Measurements from ENCODE around the gene RSPO3. TPM values are rescaled to one million over a fixed set of nuclear protein-coding genes. Genes with fewer than 3 reads are reported as not detected.

The RSPO3 gene
- total RNA-seq, 1 experiment from 2014 or later = 0.52 TPM

DNA sequence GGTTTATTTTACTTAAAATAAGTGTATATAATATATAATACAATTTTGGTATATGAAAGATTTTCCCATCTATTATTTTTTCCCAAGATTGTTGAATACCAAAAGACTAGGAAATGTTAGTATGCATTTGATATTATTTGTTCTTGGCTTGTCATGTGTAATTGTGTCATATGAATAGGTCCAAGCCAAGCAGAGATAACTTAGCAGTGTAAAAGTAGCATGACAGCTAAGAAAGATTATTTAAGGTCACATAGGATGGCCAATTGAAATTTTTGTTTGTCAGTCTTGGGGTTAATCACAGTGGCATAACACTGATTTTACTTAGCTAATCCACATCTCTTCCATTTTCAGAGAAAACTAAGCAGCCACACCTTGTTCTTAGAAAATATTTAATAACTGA, 38.8 kb upstream of the RSPO3 start:
- Histone ChIP-seq H3K36me3 (ENCODE audit: insufficient read depth, low read length, poor library complexity, severe bottlenecking) (no peaks in the 10 kb centered on the region), H3K4me1 (ENCODE audit: insufficient read depth, low read length, poor library complexity, severe bottlenecking) (no peaks in the 10 kb centered on the region), H3K27me3 (replicated peaks; ENCODE audit: insufficient read depth, low read depth, low read length, poor library complexity) (no peaks in the 10 kb centered on the region), H3K9me3 (ENCODE audit: low read depth, low read length, poor library complexity, severe bottlenecking) (no peaks in the 10 kb centered on the region), H3K4me3 (ENCODE audit: low read depth, low read length, poor library complexity, severe bottlenecking) (no peak overlapping the region), H3K27ac (ENCODE audit: low read depth, low read length, poor library complexity, severe bottlenecking) (no peak overlapping the region)
- BruUV-seq (replicated peaks) = no TSS peak
- POLR2A ChIA-PET (ENCODE audit: low non-redundant PET) = no interaction called here
- intact Hi-C loops (cut with micrococcal nuclease; ENCODE audit: unreplicated experiment) = no loop called here
- no peak for DNase-seq (ENCODE audit: low spot score)
- CTCF ChIA-PET = no interaction called here
- no peak for TF ChIP-seq EZH2 (IDR thresholded peaks at IDR 0.05; ENCODE audit: borderline replicate concordance, low read depth, low read length, poor library complexity, severe bottlenecking)
- TF ChIP-seq, protein P1, sequence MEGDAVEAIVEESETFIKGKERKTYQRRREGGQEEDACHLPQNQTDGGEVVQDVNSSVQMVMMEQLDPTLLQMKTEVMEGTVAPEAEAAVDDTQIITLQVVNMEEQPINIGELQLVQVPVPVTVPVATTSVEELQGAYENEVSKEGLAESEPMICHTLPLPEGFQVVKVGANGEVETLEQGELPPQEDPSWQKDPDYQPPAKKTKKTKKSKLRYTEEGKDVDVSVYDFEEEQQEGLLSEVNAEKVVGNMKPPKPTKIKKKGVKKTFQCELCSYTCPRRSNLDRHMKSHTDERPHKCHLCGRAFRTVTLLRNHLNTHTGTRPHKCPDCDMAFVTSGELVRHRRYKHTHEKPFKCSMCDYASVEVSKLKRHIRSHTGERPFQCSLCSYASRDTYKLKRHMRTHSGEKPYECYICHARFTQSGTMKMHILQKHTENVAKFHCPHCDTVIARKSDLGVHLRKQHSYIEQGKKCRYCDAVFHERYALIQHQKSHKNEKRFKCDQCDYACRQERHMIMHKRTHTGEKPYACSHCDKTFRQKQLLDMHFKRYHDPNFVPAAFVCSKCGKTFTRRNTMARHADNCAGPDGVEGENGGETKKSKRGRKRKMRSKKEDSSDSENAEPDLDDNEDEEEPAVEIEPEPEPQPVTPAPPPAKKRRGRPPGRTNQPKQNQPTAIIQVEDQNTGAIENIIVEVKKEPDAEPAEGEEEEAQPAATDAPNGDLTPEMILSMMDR (conservative IDR thresholded peaks at IDR 0.05; ENCODE audit: low read depth, low read length) = no peak

DNA sequence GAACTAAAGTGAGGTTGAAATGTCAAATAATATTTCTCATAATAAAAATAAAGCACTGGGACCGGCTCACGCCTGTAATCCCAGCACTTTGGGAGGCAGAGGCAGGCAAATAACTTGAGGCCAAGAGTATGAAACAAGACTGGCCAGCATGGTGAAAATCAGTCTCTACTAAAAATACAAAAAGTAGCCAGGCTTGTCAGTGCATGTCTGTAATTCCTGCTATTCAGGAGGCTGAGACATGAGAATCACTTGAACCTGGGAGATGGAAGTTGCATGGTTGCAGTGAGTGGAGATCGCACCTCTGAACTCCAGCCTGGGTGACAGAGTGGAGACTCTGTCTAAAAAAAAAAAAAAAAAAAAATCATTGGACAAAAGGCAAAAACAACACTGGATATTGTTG, 38.4 kb upstream of the RSPO3 start:
- no peaks in the 10 kb centered on the region for H3K36me3 ChIP-seq (ENCODE audit: insufficient read depth, low read length, poor library complexity, severe bottlenecking)
- ChIA-PET CTCF (no interaction called here), POLR2A (ENCODE audit: low non-redundant PET) (no interaction called here)
- no peaks in the 10 kb centered on the region for H3K27me3 ChIP-seq (replicated peaks; ENCODE audit: insufficient read depth, low read depth, low read length, poor library complexity)
- H3K4me3 ChIP-seq (ENCODE audit: low read depth, low read length, poor library complexity, severe bottlenecking) = no peak overlapping the region
- BruUV-seq (replicated peaks) = no TSS peak
- DNase-seq (ENCODE audit: low spot score) = no peak
- TF ChIP-seq, protein P1 (conservative IDR thresholded peaks at IDR 0.05; ENCODE audit: low read depth, low read length) = no peak
- no peak for TF ChIP-seq EZH2 (IDR thresholded peaks at IDR 0.05; ENCODE audit: borderline replicate concordance, low read depth, low read length, poor library complexity, severe bottlenecking)
- intact Hi-C loops (cut with micrococcal nuclease; ENCODE audit: unreplicated experiment) = no loop called here
- no peaks in the 10 kb centered on the region for H3K4me1 ChIP-seq (ENCODE audit: insufficient read depth, low read length, poor library complexity, severe bottlenecking)
- H3K27ac ChIP-seq (ENCODE audit: low read depth, low read length, poor library complexity, severe bottlenecking) = no peak overlapping the region
- no peaks in the 10 kb centered on the region for H3K9me3 ChIP-seq (ENCODE audit: low read depth, low read length, poor library complexity, severe bottlenecking)

DNA sequence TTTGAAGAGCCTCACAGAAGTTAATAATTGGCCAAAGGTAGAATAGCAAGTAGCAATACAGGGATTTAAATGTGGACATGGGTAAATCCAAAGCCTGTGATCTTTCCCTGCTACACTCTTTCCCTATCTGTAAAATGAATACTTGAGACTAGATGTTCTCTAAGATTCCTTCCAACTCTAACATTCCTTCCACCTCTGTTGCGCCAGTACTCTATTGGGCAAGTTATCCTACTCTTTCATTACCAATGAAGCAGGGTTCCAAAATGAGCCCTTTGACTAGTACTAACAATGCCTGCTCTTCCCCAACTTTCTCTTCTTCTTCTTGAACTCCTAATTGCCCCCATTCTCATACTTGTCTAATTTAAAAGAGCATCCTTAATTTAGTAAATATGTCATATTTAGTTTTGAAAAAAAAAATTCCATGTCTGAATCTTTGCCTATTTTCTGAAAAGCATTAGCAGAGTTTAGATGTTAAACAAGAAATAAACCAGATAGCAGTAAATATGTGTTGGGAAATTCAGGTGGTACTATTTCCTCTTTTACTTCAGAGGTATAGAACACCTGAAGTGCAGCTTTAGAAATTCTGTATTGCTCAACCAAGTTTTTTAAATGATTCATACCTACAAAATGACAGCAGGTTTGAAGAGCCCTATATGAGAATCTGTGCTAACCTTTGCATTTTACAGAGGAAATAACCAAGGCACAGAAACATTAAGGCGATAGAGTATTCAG, 35.1 kb upstream of the RSPO3 start:
- H3K36me3 ChIP-seq (ENCODE audit: insufficient read depth, low read length, poor library complexity, severe bottlenecking) = no peaks in the 10 kb centered on the region
- no TSS peak for BruUV-seq (replicated peaks)
- POLR2A ChIA-PET (ENCODE audit: low non-redundant PET) = no interaction called here
- CTCF ChIA-PET = no interaction called here
- H3K27me3 ChIP-seq (replicated peaks; ENCODE audit: insufficient read depth, low read depth, low read length, poor library complexity) = no peaks in the 10 kb centered on the region
- H3K27ac ChIP-seq (ENCODE audit: low read depth, low read length, poor library complexity, severe bottlenecking) = no peak overlapping the region
- no peaks in the 10 kb centered on the region for H3K9me3 ChIP-seq (ENCODE audit: low read depth, low read length, poor library complexity, severe bottlenecking)
- TF ChIP-seq, protein P1 (conservative IDR thresholded peaks at IDR 0.05; ENCODE audit: low read depth, low read length) = no peak
- no peak for TF ChIP-seq EZH2 (IDR thresholded peaks at IDR 0.05; ENCODE audit: borderline replicate concordance, low read depth, low read length, poor library complexity, severe bottlenecking)
- H3K4me1 ChIP-seq (ENCODE audit: insufficient read depth, low read length, poor library complexity, severe bottlenecking) = no peaks in the 10 kb centered on the region
- intact Hi-C loops (cut with micrococcal nuclease; ENCODE audit: unreplicated experiment) = no loop called here
- DNase-seq (ENCODE audit: low spot score) = no peak
- no peak overlapping the region for H3K4me3 ChIP-seq (ENCODE audit: low read depth, low read length, poor library complexity, severe bottlenecking)

Data from A673 (cell line).